HCT116 (cell line): ENCODE data around the gene SP3. TPM values are rescaled to one million over a fixed set of nuclear protein-coding genes. Genes with fewer than 3 reads are reported as not detected.

Source experiments
- ATAC-seq: fragments of 200-7000 bp; cut with Tn5 transposase; 2 replicates; pipeline ENCODE4 v1.9.1; 2020; ENCODE audit warnings: mild to moderate bottlenecking, moderate library complexity
- BruUV-seq: library from RNA; stranded (reverse); fragments of 400-500 nt; replicated peaks from 2 replicates; lab custom pipeline; 2021; lab: Mats Ljungman, UMichigan
- CTCF ChIA-PET: fragments of 300-600 bp; sonication (Branson Sonifier 250); formaldehyde crosslinking; loops from one replicate; lab custom pipeline; 2021; ENCODE audit warnings: antibody characterized with exemption; lab: Charles Lee
- POLR2A ChIA-PET: fragments of 300-600, 350-600 bp; sonication (Branson Sonifier 250); formaldehyde crosslinking; loops from one replicate; lab custom pipeline; 2021; ENCODE audit warnings: antibody characterized with exemption; lab: Charles Lee
- RAD21 ChIA-PET, 2 experiments: fragments of 300-600 bp; sonication (Branson Sonifier 250); formaldehyde crosslinking; loops; one replicate each; lab custom pipeline; 2023; ENCODE audit warnings: low total read pairs in 2 of 2; ENCODE audit not compliant: uncharacterized antibody in 2 of 2, unreplicated experiment in 2 of 2, low non-redundant PET in 1 of 2; lab: Charles Lee
- DNase-seq: peaks from one replicate; pipeline ENCODE4 v3.0.0-alpha.2; 2010; ENCODE audit warnings: low read depth, low spot score
- H2AFZ ChIP-seq: fragments of 200-600 bp; shearing (Covaris generic), sonication (generic); 2 replicates; pipeline ENCODE4 v1.6.1; 2017; ENCODE audit warnings: low read depth, mixed run types, mixed read lengths, antibody characterized with exemption, low read length; ENCODE audit not compliant: poor library complexity, severe bottlenecking
- H3K27ac ChIP-seq: 2 replicates; pipeline ENCODE4 v1.5.1; 2012; ENCODE audit warnings: low read depth, low read length
- H3K27me3 ChIP-seq: fragments of 200-600 bp; sonication (generic); 2 replicates; pipeline ENCODE4 v1.6.1; 2016; ENCODE audit warnings: mixed run types, low read length, mixed read lengths; ENCODE audit not compliant: insufficient read depth
- H3K36me3 ChIP-seq, 2 experiments: fragments of 200-500 bp in 1 of 2; fragments of 200-600 bp in 1 of 2; sonication (Bioruptor generic) in 1 of 2; sonication (generic) in 1 of 2; 2 replicates each; pipeline versions ENCODE4 v1.5.1 to v1.6.1; 2014 to 2016; ENCODE audit warnings: low read length in 2 of 2, inconsistent platforms in 1 of 2, mixed read lengths in 1 of 2, mixed run types in 1 of 2; ENCODE audit not compliant: insufficient read depth in 2 of 2, control insufficient read depth in 1 of 2
- H3K4me1 ChIP-seq, 2 experiments: fragments of 200-600 bp in 1 of 2; sonication (generic) in 1 of 2; 2 replicates each; pipeline versions ENCODE4 v1.5.1 to v1.6.1; 2012 to 2017; ENCODE audit warnings: low read length in 2 of 2, inconsistent platforms in 1 of 2, mild to moderate bottlenecking in 1 of 2, mixed read lengths in 1 of 2, mixed run types in 1 of 2, moderate library complexity in 1 of 2; ENCODE audit not compliant: insufficient read depth in 2 of 2, control insufficient read depth in 1 of 2
- H3K4me2 ChIP-seq: fragments of 200-600 bp; sonication (generic); 2 replicates; pipeline ENCODE4 v1.6.1; 2017; ENCODE audit warnings: mixed run types, low read length, mixed read lengths
- H3K4me3 ChIP-seq, 2 experiments: fragments of 200-600 bp in 1 of 2; sonication (generic) in 1 of 2; replicated peaks in 1 of 2; 2 replicates each; pipeline ENCODE4 v1.5.1; 2011 to 2016; ENCODE audit warnings: low read length in 2 of 2, control low read depth in 1 of 2, low read depth in 1 of 2, mild to moderate bottlenecking in 1 of 2, mixed read lengths in 1 of 2, mixed run types in 1 of 2
- H3K79me2 ChIP-seq: fragments of 200-600 bp; sonication (generic); 2 replicates; pipeline ENCODE4 v1.6.1; 2017; ENCODE audit warnings: mild to moderate bottlenecking, mixed run types, low read length, moderate library complexity, mixed read lengths; ENCODE audit not compliant: insufficient read depth
- H3K9ac ChIP-seq: fragments of 200-600 bp; sonication (generic); 2 replicates; pipeline ENCODE4 v1.6.1; 2016; ENCODE audit warnings: low read length, mixed read lengths
- H3K9me2 ChIP-seq: fragments of 200-600 bp; sonication (generic), shearing (Covaris generic); 2 replicates; pipeline ENCODE4 v1.6.1; 2017; ENCODE audit warnings: mixed run types, mild to moderate bottlenecking, moderate library complexity; ENCODE audit not compliant: insufficient read depth
- H3K9me3 ChIP-seq, 2 experiments: fragments of 200-500 bp in 1 of 2; fragments of 200-600 bp in 1 of 2; sonication (Bioruptor generic) in 1 of 2; sonication (generic) in 1 of 2; 2 replicates each; pipeline ENCODE4 v1.6.1; 2014 to 2017; ENCODE audit warnings: low read length in 2 of 2, mixed read lengths in 2 of 2, inconsistent platforms in 1 of 2, low read depth in 1 of 2, mild to moderate bottlenecking in 1 of 2, mixed run types in 1 of 2, moderate library complexity in 1 of 2; ENCODE audit not compliant: control insufficient read depth in 1 of 2, insufficient read depth in 1 of 2
- H4K20me1 ChIP-seq: fragments of 200-600 bp; sonication (generic), shearing (Covaris generic); 2 replicates; pipeline ENCODE4 v1.6.1; 2017; ENCODE audit warnings: mixed run types, mild to moderate bottlenecking, moderate library complexity; ENCODE audit not compliant: insufficient read depth
- ATF3 ChIP-seq: IDR thresholded peaks from 2 replicates; pipeline ENCODE4 v1.6.1; 2012
- CBX3 ChIP-seq: IDR thresholded peaks from 2 replicates; pipeline ENCODE4 v1.6.1; 2012; ENCODE audit warnings: low read depth
- CEBPB ChIP-seq: IDR thresholded peaks from 2 replicates; pipeline ENCODE4 v1.6.1; 2012; ENCODE audit warnings: low read depth
- ELF1 ChIP-seq: IDR thresholded peaks from 2 replicates; pipeline ENCODE4 v1.6.1; 2012; ENCODE audit warnings: low read depth, borderline replicate concordance
- EZH2 ChIP-seq: fragments of 200-600 bp; sonication (generic); IDR thresholded peaks from 2 replicates; pipeline ENCODE4 v1.6.1; 2017; ENCODE audit warnings: antibody characterized with exemption, mixed run types
- JUND ChIP-seq: IDR thresholded peaks from 2 replicates; pipeline ENCODE4 v1.6.1; 2012
- MAX ChIP-seq: IDR thresholded peaks from 2 replicates; pipeline ENCODE4 v1.6.1; 2012
- POLR2AphosphoS5 ChIP-seq: IDR thresholded peaks from 2 replicates; pipeline ENCODE4 v1.6.1; 2011; ENCODE audit warnings: mild to moderate bottlenecking, low read depth, low read length, moderate library complexity
- RAD21 ChIP-seq: IDR thresholded peaks from 2 replicates; pipeline ENCODE4 v1.6.1; 2012; ENCODE audit warnings: low read depth, mild to moderate bottlenecking
- SP1 ChIP-seq: IDR thresholded peaks from 2 replicates; pipeline ENCODE4 v1.6.1; 2012; ENCODE audit warnings: low read depth
- SRF ChIP-seq: IDR thresholded peaks from 2 replicates; pipeline ENCODE4 v1.6.1; 2012; ENCODE audit warnings: low read depth
- YY1 ChIP-seq: IDR thresholded peaks from 2 replicates; pipeline ENCODE4 v1.6.1; 2011; ENCODE audit warnings: low read length, low read depth, moderate library complexity, mild to moderate bottlenecking; ENCODE audit not compliant: insufficient replicate concordance; ENCODE audit errors: extremely low read depth
- ZBTB33 ChIP-seq: IDR thresholded peaks from 2 replicates; pipeline ENCODE4 v1.6.1; 2011; ENCODE audit warnings: mild to moderate bottlenecking, low read length, moderate library complexity; ENCODE audit not compliant: insufficient replicate concordance; ENCODE audit errors: extremely low read depth
- intact Hi-C: fragments of 100-400 bp; cut with micrococcal nuclease; formaldehyde crosslinking; loops from 2 replicates; pipeline ENCODE4 v1.10.0; 2022
- total RNA-seq: library from RNA; stranded (reverse); gene quantifications from one replicate; pipeline ENCODE4 v1.2.1, GENCODE V29; 2021; ENCODE audit not compliant: unreplicated experiment

Gene SP3
- total RNA-seq, 1 experiment from 2014 or later: 98.0 TPM

- POLR2A ChIA-PET: no interaction called here
- Histone ChIP-seq H3K9me3 (no peaks in the 10 kb centered on the region), H3K4me1 (peaks cover 6 to 10% of the 10 kb centered on the region in 2 experiments; a peak in 2 of 4 replicates), H3K9ac (no peak overlapping the region), H3K9me2 (no peaks in the 10 kb centered on the region), H3K27me3 (no peaks in the 10 kb centered on the region), H3K36me3 (no peaks in the 10 kb centered on the region), H3K4me2 (no peak overlapping the region), H3K4me3 (no peak overlapping the region), H3K79me2 (no peaks in the 10 kb centered on the region), H2AFZ (no peak overlapping the region), H4K20me1 (no peaks in the 10 kb centered on the region), H3K27ac (no peak overlapping the region)
- no peak for DNase-seq
- no peak for ATAC-seq
- TF ChIP-seq JUND (no peak), ATF3 (no peak), RAD21 (no peak), POLR2AphosphoS5 (no peak), EZH2 (no peak)
- intact Hi-C loops: no loop called here
- CTCF ChIA-PET: no interaction called here
- no TSS peak for BruUV-seq
- RAD21 ChIA-PET: interaction anchor here in 1 of 2 experiments (0.6 kb wide), 1 partner anchor 84 kb away, joined by 3 read pairs; no protein-coding TSS in a partner anchor
Measured at GRCh38 chr2:173874894-173875237, 90.3 kb downstream of the SP3 start.

- BruUV-seq: no TSS peak
- CTCF ChIA-PET: no interaction called here
- TF ChIP-seq SP1 (no peak), SRF (no peak), CEBPB (no peak), YY1 (no peak), MAX (no peak), ZBTB33 (no peak), ELF1 (no peak), POLR2AphosphoS5 (no peak), CBX3 (no peak), RAD21 (no peak)
Measured at GRCh38 chr2:173874003-173874893, 90.9 kb downstream of the SP3 start.

More at GRCh38 chr2:173874003-173874893, 90.9 kb downstream of the SP3 start:
- ATAC-seq (no peak), DNase-seq (no peak)
- H3K36me3 ChIP-seq: no peaks in the 10 kb centered on the region
- H4K20me1 ChIP-seq: no peaks in the 10 kb centered on the region
- RAD21 ChIA-PET: interaction anchor here in 1 of 2 experiments (0.6 kb wide), 1 partner anchor 84 kb away, joined by 3 read pairs; no protein-coding TSS in a partner anchor
- no peaks in the 10 kb centered on the region for H3K27me3 ChIP-seq
- no peak overlapping the region for H3K9ac ChIP-seq
- no peak overlapping the region for H3K27ac ChIP-seq
- no peak overlapping the region for H2AFZ ChIP-seq
- H3K4me2 ChIP-seq: no peak overlapping the region
- peaks cover 6 to 10% of the 10 kb centered on the region in 2 experiments; a peak in 2 of 4 replicates for H3K4me1 ChIP-seq
- no peaks in the 10 kb centered on the region for H3K9me2 ChIP-seq
- H3K79me2 ChIP-seq: no peaks in the 10 kb centered on the region
- POLR2A ChIA-PET: no interaction called here
- H3K9me3 ChIP-seq: no peaks in the 10 kb centered on the region
- intact Hi-C loops: no loop called here
- H3K4me3 ChIP-seq: no peak overlapping the region
